ENCODE data around the gene HNRNPA1.
"Not testable (repeated sequence)": the region's sequence is repeated elsewhere in the genome, so short reads cannot be mapped to it uniquely, and the experiment has no call there.

The HNRNPA1 gene

DNA sequence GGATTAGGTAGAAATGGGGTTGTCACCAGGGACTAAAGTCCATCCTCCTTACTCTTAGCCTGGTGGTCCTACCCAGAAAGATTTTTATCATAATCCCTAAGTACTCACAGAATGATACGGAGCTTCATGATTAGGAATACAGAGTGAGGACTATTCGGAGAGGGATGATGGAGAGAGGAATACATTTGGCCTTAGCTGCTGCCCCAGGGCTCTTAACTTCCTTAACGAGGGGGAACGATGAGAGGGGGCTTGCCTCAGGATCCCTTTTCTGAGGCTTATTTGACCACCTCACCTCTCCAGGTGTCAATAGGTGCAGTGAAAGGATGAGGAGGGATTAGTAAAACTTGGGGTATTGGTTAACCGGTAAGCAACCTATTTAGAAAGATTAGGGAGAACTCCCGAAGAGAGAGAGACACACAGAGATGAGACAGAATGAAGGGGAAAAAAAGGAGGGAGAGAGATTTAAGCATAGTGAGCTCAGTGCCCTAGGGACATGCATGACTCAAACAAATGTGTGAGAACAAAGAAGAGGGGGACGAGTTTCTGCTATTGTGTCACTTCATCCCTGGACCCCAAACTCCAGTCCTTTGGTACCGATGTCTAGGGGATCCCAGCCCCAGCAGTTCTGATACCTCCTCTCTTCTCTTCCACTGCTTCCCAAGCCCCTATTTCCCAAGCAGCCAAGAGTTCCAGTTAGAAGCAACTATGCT, 19.1 kb downstream of the HNRNPA1 start:
- DNase-seq, result no peak

DNA sequence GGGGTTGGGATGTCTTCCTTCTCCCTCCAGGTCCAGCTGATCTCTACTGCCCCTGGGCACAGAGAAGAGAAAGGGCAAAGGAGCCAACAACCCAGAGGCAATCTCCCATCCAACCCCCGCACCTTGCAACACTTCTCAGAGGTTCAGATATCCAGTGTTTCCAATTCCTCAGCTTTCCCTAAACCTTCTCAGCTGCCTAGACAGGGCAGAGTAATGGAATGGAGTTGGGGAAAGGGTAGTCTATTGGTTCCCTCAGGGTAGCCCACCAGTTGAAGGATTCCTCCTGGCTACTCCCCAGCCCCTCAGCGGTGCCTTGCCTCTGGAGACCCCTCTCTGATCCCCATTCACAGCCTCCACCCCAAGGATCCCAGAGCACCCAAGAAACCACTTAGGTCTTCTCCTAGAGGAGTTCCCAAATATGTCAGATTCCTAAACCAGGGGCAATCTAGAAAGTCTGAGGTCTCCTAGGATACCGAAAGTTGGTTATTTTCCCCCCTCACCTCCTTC, 19.8 kb downstream of the HNRNPA1 start:
- no peak for DNase-seq

DNA sequence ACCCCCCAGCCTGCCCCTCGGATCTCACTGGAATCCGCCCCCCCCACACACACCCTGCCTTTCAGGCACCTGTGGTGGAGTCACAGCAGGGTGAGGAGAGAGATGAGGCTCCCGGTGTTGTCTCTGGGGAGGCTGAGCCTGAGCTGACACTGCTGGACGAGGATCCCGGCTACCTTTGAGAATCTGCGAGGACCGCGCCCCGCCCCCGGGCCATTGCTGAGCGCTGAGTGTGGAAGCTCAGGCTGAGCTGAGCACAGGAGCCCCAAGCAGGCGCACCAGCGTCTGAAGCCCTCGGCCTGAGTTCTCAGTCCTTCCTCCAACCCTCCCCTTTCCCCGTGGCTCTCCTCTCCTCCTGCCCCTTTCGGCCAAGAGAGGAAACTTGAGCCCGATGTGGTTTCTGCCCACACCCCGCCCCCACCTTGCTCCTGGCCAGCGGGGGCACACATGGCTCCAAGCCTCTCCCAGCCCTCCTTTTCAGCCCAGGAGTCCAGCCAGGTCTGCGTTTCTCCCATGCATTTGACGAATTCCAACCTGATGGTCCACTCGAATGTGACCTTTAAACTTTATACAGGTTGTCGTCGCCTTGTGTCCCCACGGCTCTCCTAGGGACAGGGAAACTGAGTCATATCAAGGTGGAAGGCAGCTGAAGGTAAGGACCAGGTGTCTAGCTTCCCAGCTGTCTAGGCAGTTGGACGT, 20.4 kb downstream of the HNRNPA1 start, which contains the start of gene NFE2:
NFE2 (minus strand) TSS at position 284 of the 696 bp plus-strand sequence. CDS start 5,767 bp downstream, outside the sequence.
- DNase-seq, result peak; percentile 61 to 68

DNA sequence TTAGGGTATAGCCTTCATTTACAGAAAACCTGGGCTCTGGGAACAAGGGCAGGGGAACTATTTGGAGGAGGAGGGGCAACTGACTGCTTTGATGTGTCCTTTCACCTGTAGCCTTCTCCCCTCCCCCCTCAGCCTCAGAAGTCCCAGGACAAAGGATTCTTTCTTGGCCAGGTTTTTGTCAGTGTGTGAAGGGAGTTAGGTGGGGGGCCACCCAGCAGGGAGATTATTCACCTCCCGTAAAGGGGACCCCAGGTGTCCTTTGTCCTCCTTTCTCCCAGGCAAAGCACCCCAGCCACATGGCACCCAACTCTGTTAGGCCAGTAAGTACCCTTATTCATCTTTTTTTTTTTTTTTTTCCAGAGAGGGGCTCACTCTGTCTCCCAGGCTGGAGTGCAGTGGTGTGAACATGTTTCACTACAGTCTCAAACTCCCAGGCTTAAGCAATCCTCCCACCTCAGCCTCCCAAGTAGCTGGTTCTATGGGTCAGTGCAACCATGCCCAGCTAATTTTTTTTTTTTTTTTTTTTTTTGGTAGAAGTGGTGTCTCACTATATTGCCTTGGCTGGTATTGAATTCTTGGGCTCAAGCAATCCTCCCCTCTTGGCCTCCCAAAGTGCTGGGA, 21.0 kb downstream of the HNRNPA1 start:
- peak in 1 of 2 donors; percentile 16 for DNase-seq

DNA sequence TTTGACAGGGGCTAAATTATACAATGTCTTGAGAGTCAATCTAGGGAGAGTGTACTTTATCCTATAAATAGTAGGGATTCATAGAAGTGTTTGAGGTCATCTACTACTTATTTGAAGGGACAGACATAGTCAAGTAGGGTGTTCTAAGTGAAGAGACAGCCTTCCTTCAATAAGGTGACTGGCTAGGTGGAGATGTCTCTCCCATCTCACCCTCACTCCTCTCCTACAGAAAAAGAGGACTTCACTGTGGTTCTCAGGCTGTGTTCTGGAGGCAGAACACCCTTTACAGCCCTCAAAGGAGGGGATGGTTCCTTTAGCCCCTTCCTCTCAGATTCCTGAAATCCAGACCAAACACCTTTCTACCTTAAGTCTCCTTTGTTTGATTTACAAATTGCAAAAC, 23.1 kb downstream of the HNRNPA1 start:
- no peak for DNase-seq

DNA sequence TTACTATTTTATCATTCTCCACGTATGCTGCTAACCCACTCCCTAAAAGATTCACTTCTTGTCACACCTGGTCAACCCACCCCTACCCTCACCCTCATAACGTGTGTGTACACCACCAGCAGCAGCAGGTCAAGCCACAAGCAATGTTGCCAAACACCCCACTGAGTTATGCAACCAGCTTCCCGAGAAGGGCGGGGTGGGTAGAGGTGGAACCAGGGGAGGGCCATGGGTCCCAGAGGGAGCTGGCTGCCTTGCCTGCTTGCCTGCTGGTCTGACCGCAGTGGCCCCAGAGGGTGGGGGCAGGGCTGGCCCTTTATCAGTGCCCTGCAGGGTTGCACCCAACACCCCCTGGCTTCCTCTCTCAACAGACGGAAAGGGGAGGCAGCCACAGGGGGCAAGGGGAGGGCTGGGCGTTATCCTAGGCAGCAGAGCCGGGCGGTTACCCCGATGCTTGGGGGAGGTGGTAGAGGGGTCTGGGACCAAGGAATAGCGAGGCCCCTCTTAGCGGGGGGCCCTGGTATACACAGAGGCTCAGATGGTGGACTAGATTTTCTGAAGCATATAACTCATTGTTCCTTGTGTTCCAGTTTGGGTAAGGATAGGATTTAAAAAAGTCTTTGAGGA, 23.8 kb downstream of the HNRNPA1 start:
- DNase-seq, result peak; percentile 81 to 86

DNA sequence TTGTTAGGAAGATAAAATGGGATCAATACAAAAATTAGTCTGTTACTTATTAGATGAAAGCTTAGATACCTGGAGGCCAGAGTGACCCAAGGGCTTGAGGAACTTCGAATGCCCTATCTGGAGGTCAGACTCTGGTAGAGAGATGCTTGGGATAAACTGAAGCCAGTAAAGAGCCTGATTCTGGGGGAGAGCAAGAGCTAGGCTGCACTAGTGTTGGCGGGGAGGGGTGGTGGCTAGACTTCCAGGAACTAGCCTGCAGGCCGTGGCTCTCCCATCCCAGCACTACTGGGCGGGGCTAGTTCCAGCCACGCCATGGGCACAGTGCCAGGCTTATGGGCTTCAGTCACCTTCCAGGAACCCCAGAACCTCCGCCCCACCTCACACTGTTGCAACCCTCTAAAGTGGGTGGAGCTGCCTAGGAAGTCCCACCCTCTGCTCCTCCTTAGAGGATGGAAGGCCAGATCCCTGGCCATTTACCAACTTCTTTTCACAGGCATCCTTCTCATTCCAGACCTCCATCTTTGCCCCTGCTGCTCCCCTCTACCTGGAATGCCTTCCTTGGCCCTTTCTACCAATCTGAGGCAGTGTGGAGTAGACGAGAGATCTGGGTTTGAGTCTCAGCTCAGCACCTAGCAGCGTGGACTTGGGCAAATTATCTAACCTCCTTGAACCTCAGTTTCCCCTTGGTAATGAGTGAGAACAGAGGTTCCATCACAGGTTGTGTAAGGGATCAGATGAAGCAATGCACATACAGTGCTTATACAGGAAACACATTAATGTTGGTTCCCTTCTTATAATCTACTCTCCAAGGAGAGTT, 26.6 kb downstream of the HNRNPA1 start:
- peak; percentile 90 to 98 for DNase-seq

DNA sequence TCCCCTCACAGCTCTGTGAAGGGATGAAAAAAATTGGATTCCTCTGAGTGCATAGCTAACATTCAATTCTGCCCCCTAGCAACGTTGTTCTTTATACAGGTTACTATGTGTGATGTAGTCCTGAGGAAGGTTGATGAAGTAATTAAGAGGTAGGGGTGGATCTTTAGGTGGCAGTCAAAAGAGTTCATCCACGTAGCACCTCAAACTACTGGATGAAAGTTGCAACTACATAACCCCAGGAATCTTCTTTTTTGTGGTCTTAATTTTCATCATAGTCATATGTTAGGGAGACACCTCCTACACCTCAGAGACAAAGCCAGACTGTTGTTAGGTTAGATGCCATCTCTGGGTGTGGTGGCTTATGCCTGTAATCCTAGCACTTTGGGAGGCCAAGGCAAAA, 30.5 kb downstream of the HNRNPA1 start:
- no peak for DNase-seq

DNA sequence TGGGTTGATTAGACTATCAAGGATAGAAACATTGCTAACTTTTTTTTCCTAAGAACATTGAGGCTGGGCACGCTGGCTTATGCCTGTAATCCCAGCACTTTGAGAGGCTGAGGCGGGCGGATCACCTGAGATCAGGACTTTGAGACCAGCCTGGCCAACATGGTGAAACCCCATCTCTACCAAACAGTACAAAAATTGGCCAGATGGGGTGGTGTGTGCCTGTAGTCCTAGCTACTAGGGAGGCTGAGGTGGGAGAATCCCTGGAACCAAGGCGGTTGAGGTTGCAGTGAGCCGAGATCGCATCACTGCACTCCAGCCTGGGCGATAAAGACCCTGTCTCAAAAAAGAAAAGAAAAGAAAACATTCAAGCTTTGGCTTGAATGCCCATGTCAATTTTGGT, 31.8 kb downstream of the HNRNPA1 start:
- not testable (repeated sequence) for DNase-seq

DNA sequence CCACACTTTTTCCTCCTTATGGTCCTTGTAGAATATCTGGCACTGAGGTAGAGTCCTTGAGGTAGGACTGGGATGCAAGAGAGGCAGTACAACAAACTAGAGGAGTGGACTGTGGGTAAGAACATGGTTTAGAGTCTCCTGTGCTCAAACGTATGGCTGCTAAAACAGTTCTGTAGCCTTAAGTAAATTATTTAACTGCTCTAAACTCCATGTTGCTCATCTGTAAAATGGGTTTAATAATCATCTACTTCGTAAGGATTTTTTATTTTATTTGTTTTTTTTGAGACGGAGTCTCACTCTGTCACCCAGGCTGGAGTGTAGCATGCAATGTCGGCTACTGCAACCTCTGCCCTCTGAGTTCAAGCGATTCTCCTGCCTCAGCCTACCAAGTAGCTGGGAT, 40.8 kb downstream of the HNRNPA1 start:
- DNase-seq, result no peak

DNA sequence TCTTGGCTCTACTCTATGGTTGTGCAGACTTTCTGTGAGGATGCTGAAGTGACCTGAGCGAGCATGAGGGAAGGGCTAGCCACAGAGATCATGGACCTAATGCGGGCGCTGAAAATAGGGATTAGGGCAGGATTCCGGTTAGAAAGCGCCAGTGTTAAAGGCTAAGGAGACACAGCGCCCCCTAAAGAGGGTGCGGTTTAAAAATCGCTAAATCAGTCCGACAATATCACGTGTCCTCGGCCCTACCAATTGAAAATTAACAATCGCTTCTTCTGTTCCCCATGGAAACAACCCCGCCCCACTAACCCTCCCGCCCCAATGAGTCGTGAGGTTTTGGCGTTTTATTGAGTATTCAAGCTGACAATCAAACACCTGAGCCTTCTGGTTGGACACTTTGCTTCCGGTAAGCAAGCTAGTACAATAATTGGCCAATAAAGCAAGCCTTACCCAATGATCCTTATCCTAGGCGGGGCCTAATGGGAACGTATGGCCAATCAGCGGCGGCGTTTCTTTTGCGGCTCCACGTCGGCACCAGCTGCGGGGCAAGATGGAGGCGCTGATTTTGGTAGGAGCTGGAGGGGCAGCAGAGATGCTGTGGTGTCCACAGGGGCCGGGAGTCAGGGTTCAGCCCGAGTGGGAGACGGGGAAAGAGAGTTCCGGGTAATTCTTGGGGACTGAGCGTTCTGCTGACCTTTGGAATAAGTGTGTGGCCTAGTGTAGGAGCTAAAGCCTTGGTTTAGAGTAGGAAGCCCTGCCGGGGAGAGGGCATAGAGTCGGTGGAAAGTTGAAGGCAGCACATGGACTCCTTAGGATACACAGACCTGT, 44.3 kb downstream of the HNRNPA1 start, which contains the start of gene COPZ1:
COPZ1 (plus strand) TSS at position 515 of the 825 bp plus-strand sequence; CDS start at position 548, 33 bp downstream.
- peak; percentile 99 to 100 for DNase-seq

DNA sequence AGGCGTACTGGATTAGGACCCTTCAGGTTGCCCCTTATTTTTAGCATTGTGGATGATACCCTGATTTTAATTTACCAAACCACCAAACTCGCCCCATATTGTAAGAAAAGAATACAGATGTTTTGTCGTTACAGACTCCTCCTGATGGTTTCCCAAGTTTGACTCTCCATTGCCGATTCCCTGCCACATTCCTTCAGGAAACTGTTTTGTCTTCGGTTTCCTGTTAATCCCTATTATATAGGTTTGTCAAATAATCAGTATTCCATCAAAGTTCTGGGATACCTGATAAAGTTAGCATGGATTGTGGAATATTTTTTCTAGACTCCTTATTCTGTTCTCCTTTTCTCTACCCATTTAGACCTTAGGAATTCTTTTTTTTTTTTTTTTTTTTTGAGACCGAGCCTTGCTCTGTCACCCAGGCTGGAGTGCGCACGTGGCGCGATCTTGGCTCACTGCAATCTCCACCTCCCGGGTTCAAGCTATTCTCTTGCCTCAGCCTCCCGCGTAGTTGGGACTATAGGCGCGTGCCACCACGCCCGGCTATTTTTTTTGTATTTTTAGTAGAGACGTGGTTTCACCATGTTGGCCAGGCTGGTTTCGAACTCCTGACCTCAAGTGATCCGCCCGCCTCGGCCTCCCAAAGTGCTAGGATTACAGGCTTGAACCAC, 45.0 kb downstream of the HNRNPA1 start:
- not testable (repeated sequence) for DNase-seq

DNA sequence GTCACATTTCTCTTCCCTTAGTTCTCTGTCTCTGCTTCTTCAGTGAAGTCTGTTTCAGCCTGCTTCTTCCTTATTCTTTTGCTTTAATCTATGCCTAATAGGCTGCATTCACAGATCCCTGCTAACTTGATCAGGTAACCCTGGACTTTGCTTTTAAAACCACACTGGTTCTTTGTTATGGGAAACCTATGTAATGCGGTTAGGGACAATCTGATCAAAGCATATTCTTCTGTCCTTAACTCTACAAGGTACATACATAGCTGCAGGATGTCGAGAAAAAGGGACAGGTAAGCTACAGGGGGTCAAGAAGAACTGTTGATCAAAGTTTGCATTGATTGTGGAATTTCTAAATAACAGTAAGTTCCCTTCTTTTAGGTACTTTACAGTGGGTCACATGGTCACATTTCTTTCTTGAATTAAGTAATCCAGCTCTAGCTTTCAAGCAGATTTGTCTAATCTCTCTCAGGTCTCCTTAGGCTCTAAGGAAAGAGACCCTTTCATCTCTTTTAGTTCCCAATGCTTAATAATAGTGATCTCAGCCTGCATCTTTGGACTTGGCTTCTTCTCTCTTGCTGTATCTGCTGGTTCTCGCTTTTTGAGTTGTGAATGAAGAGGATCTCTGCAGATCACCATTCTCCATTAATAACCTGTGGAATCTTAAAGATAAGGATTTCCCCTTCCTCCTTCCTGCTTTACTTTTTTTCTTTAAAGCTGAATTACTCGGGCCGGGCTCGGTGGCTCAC, 48.2 kb downstream of the HNRNPA1 start:
- DNase-seq, result no peak

DNA sequence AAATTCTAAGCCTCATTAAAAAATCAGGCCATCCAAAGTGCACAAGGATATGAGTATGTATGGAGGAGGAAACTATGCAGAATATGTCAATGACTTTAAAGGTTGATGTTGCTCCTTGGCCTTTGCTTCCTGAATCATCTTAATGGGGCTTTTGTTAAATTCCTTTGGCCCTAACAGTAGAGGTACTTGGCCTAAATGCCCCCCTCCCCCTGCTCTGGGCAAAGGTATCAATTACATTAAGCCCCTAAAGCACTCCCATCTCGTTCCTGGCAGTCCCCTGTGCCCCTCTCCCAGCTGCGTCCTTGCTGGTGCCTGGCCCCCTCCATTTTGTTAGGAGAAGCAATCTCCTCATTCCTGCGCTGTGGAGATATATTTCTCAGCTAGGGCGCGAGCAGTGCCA, 49.2 kb downstream of the HNRNPA1 start:
- no peak for DNase-seq

DNA sequence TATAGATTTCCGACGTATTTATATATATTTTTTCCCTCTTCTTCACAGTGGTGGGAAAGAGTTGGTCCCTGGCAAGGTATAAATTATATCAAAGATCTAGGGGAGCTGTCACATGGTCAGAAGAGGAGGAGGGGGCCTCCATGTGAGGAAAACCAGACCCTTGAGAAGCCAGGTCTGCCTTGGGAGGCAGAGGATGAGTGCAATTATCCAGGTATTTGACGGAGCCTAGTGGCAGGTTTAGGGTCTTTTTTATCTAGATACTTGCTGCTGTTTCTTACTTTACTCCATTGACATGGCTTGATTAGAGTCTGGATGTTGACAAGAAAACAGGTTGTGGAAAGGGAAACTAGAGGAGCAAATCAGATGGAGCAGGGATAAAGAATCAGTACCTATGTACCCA, 49.9 kb downstream of the HNRNPA1 start:
- DNase-seq, result no peak

DNA sequence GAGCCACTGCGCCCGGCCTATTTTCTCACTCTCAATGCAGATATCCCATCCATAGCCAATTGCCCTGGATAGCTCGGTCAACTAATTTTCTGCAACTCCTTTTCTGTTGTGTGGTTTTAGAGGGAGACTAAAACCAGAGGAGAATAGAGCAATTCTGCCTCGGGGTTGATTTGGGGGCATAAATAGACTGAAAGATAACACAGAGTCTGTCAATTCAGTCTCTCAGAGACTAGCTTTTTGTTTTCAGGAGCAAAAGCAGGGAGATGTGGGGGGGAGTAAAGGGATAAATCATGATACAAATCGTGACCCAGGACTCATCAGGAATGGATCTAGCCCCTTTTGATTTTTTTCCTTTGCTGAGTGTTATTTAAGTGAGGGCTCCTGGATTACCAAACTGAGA, 50.9 kb downstream of the HNRNPA1 start:
- no peak for DNase-seq

DNA sequence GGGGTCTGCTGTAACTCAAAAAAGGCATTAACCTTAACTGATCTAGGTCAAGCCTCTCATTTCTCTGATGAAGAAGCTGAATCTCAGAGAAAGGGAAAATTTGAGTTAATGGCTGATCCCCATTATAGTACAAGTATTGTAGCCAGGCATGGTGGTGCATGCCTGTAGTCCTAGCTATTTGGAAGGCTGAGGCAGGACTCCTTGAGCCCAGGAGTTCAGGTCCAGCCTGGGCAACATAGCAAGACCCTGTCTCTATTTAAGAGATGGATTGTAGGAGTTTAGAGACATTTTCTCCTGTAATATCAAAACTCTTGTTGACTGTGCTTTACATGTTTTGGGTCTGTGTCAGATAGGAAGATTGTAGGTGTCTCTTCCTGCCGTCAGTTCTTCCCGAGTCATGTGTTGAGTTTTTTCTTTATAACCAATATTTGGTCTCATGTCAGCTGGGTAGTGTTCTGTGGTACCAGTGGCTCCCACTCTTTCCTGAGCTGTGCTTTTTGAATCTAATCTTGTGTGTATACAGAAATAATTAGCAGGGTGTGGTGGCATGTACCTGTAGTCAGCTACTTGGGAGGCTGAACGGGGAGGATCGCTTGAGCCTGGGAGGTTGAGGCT, 53.0 kb downstream of the HNRNPA1 start:
- DNase-seq, result no peak
